ENCODE results near the gene PRKCZ.

- TF ChIP-seq CTCF (IDR thresholded peaks at IDR 0.05) (no peak), PBX3 (IDR thresholded peaks at IDR 0.05) (no peak)
These were observed 137.4 kb downstream of the PRKCZ start for GRCh38 chr1:2187619-2188018.

Data from SK-N-SH (cell line).